Skin of body (tissue), 2 donors: Measurements from ENCODE around the gene SHB. TPM values are rescaled to one million over a fixed set of nuclear protein-coding genes. Genes with fewer than 3 reads are reported as not detected.

Experiments
- DNase-seq: peaks from one replicate; lab custom pipeline; 2025; lab: John Stamatoyannopoulos, UW
- total RNA-seq: library from RNA; depleted of rRNA; stranded (reverse); fragments of >200 nt; gene quantifications from one replicate; pipeline ENCODE4 v1.2.3, GENCODE V29; 2014

Gene SHB
- total RNA-seq = 10.9 TPM

- no peak for DNase-seq
Observed at GRCh38 chr9:38068701-38069628, at the start of gene SHB. SHB (minus strand) TSS chr9:38069227; CDS start chr9:38068645, 582 bp downstream.

GRCh38 chr9:38117651-38118050, 48.6 kb upstream of the SHB start:
- peak; percentile 9 for DNase-seq

- no peak for DNase-seq
Observed at GRCh38 chr9:38114905-38115304, 45.9 kb upstream of the SHB start.

- no peak for DNase-seq
Observed at GRCh38 chr9:38112456-38112855, 43.4 kb upstream of the SHB start.

- no peak for DNase-seq
Observed at GRCh38 chr9:38112049-38112448, 43.0 kb upstream of the SHB start.

- DNase-seq = no peak
Observed at GRCh38 chr9:38110476-38110875, 41.4 kb upstream of the SHB start.

- DNase-seq = no peak
Observed at GRCh38 chr9:38109601-38110000, 40.6 kb upstream of the SHB start.

GRCh38 chr9:38108326-38108725, 39.3 kb upstream of the SHB start:
- no peak for DNase-seq

GRCh38 chr9:38107811-38108304, 38.8 kb upstream of the SHB start:
- no peak for DNase-seq

GRCh38 chr9:38107405-38107804, 38.4 kb upstream of the SHB start:
- DNase-seq = no peak

- DNase-seq = no peak
Observed at GRCh38 chr9:38106488-38106887, 37.5 kb upstream of the SHB start.

GRCh38 chr9:38103340-38103739, 34.3 kb upstream of the SHB start:
- DNase-seq = no peak

- no peak for DNase-seq
Observed at GRCh38 chr9:38101423-38101822, 32.4 kb upstream of the SHB start.

- no peak for DNase-seq
Observed at GRCh38 chr9:38096238-38096805, 27.3 kb upstream of the SHB start.

GRCh38 chr9:38094165-38094564, 25.1 kb upstream of the SHB start:
- no peak for DNase-seq

- no peak for DNase-seq
Observed at GRCh38 chr9:38092656-38093055, 23.6 kb upstream of the SHB start.

GRCh38 chr9:38092200-38092524, 23.1 kb upstream of the SHB start:
- no peak for DNase-seq

GRCh38 chr9:38091310-38092199, 22.5 kb upstream of the SHB start:
- no peak for DNase-seq

GRCh38 chr9:38090170-38090569, 21.1 kb upstream of the SHB start:
- no peak for DNase-seq

GRCh38 chr9:38089387-38090165, 20.5 kb upstream of the SHB start:
- DNase-seq = no peak
